ENCODE data around the gene NOXA1.
"Not testable (repeated sequence)": the region's sequence is repeated elsewhere in the genome, so short reads cannot be mapped to it uniquely, and the experiment has no call there.

Gene NOXA1, protein sequence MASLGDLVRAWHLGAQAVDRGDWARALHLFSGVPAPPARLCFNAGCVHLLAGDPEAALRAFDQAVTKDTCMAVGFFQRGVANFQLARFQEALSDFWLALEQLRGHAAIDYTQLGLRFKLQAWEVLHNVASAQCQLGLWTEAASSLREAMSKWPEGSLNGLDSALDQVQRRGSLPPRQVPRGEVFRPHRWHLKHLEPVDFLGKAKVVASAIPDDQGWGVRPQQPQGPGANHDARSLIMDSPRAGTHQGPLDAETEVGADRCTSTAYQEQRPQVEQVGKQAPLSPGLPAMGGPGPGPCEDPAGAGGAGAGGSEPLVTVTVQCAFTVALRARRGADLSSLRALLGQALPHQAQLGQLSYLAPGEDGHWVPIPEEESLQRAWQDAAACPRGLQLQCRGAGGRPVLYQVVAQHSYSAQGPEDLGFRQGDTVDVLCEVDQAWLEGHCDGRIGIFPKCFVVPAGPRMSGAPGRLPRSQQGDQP

DNA sequence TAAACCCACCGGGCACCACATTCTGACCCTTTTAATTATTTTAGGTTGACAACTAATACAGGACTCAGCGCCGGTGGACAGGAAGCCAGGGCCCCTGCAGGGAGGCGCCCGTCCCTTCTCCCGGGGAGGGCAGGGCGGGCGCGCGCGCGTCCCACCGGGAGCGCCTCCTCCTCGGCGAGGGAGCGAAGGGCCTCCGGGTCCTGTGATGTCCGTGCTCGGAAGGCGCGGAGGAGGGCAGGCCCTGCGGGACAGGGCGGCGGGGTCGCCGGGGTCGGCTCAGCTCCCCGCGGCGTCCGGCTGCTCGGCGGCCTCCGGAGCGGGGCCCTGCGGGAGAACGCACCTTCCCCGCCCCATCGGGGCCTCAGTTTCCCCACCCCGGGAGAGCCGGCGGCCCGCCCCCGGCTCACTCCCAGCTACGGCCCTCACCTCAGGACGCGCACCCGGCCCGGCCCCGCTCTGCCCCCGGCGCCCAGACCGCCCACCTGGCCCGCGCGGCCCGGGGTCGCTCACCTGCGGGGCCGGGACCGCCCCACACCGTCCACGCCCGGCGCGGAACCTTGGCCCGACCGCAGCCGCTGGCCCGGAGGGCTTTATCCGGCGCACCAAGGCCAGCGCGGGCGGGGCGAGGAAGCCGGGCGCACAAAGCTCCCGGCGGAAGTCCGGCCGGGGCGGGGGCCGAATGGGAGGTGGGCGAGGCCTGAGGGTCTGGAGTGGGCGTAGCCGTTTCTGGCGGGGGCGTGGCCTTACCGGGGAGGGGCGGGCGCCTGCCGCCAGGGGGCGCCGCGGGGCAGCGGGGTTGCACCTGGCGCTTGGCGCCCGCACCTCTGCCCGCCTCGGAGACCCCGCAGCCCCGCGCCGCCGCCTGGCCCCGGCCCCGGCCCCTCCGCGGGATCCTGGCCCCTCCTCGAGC is at the start of gene NOXA1, which contains the start of gene EXD3:
NOXA1 (plus strand) TSS at position 790 of the 910 bp plus-strand sequence. CDS start 137 bp downstream, outside the sequence.
EXD3 (minus strand) TSS at position 559 of the 910 bp plus-strand sequence. CDS start 27,805 bp downstream, outside the sequence.
- peak; percentile 90 for DNase-seq

DNA sequence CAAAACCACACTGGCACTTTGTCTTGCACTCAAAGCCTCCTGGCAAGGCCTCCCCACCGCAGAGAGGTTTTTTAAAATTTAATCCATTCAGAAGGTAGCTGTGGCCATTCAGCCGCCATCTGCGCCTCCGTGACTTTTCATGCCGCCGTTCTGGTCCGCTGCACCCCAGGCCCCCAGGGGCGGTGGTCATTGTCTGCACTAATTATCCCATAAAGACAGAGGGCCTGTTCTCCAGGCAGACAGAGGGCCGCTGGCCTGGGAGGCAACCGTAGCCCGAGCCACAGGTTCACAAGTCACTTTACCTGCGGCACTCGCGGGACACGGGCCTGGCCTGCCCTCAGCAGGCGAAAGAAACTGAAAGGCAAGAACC is 49.6 kb upstream of the NOXA1 start:
- no peak for DNase-seq

DNA sequence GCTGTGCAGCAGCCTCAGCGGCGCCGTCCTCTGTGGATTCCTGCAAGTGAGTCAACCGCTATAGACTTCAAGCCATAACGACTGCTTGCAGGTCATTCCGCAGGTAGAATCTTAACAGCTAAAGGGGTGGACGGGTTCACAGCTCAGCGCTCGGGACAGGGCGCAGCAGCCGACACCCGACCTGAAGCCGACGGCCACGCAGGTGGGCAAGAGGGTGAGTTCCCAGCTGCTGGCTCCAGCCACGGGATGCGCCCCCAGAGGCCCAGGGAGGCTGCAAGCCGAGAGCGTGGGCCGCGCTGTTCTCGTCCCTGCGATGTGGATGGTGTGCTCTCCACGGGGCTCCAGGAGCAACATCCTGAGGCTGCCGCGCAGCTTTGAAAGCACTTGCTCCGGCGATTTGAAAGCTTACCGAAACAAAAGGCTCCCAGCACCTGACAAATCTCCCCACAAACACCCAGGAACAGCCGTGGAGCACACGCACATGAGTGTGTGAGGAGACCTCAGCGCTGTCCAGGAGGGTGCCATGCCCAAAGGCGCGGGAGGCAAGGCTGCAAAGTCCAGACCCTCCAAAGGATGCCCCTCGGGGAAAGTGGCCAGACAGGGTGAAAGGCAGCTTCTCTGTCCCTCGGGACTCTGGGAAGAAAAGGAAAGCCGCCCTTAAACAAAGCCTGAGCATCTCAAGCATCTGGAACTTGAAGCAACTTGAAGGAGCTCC is 48.9 kb upstream of the NOXA1 start:
- DNase-seq, result no peak

DNA sequence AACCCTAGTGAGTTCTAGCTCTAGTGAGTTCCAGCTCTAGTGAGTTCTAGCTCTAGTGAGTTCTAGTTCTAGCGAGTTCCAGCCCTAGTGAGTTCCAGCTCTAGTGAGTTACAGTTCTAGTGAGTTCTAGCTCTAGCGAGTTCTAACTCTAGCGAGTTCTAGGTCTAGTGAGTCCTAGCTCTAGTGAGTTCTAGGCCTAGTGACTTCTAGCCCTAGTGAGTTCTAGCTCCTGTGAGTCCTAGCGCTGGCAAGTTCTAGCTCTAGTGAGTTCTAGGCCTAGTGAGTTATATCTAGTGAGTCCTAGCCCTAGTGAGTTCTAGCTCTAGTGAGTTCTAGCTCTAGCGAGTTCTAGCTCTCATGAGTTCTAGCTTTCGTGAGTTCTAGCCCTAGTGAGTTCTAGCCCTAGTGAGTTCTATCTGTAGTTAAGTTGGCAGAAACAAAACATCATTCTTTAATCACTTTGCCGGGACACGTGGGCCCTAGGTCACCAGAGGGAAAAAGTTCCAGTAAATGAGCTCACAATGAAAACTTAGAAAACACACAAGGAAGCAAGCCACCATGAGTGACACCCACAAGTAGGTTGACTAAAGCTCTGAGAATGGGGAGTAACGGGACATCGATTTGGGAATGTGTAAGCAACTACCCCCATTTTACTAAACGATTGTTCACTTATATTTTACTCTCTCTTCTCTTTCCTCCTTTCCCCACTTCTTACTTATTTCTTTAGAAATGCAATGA is 47.7 kb upstream of the NOXA1 start:
- no peak for DNase-seq

DNA sequence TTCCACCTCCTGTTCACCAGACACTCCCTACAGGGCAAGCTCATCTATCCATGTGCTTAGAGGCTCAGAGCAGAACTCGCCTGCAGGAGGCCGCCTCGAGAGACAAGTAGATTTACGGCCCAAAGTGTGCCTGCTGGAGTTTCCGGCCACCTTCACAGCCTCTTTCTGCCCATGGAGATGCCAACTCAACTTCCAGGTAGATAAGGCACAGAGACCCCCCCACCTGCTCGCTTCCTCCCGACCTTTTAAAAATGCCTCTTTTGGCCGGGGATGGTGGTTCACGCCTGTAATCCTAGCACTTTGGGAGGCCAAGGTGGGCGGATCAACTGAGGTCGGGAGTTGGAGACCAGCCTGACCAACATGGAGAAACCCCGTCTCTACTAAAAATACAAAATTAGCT is 46.8 kb upstream of the NOXA1 start:
- DNase-seq, result no peak

DNA sequence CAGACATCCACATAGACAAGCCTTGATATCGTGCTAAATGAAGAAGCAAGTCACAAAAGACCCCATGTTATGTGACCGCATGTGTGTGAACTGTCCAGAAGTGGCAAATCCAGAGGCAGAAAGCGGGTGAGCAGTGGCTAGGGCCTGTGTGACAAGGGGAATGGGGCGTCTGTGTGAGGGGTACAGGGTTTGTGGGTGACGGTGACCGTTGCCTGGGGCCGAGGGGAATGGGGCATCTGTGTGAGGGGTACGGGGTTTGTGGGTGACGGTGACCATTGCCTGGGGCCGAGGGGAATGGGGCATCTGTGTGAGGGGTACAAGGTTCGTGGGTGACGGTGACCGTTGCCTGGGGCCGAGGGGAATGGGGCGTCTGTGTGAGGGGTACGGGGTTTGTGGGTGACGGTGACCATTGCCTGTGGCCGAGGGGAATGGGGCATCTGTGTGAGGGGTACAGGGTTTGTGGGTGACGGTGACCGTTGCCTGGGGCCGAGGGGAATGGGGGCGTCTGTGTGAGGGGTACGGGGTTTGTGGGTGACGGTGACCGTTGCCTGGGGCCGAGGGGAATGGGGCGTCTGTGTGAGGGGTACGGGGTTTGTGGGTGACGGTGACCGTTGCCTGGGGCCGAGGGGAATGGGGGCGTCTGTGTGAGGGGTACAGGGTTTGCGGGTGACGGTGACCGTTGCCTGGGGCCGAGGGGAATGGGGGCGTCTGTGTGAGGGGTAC is 44.3 kb upstream of the NOXA1 start:
- not testable (repeated sequence) for DNase-seq

DNA sequence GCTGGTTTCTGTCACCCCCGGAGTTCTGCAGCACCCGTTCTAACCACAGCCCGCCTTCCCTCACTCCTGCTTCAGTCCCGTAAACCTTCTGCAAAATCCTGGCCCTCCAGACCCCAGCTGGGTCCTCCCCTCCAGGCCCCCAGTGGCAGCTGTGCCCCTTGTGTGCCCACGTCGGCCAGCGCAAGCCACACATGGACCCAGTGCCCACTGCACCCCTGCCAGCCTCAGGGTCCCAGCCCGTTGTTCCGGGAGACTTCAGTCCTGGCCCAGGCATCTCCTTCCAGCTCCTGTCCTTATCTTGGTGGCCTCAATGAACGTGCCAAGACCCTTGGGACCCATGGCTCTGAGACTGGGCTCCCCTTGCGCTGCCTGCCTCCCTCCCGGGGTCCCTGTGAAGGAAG is 43.4 kb upstream of the NOXA1 start:
- DNase-seq, result no peak

DNA sequence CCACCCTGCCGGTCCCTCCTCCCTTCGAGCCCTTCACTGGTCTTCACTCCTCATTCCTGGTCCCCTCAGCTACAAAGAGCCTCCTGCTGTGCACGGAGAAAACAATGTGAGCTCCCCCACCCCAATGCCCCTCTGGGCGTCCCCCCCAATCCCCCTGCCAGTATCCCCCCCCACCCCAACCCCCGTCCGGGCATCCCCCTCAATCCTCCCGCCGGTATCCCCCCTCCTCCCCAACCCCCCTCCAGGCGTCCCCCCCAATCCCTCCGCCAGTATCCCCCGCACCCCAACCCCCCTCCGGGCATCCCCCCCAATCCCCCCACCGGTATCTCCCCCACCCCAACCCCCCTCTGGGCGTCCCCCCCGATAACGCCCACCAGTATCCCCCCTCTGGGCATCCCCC is 43.0 kb upstream of the NOXA1 start:
- no peak for DNase-seq

DNA sequence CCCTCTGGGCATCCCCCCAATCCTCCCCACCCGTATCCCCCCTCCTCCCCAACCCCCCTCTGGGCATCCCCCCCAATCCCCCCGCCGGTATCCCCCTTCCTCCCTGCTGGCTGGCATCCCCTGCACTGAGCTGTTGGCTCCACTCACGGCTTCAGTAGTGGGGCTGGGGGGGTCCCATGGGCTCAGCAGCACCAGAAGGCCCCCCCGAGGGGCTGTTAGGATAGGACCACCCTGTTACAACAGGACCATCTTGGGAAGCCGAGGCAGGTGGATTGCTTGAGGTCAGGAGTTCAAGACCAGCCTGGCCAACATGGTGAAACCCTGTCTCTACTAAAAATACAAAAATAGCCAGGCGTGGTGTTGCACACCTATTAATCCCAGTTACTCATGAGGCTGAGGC is 42.6 kb upstream of the NOXA1 start:
- DNase-seq, result no peak

DNA sequence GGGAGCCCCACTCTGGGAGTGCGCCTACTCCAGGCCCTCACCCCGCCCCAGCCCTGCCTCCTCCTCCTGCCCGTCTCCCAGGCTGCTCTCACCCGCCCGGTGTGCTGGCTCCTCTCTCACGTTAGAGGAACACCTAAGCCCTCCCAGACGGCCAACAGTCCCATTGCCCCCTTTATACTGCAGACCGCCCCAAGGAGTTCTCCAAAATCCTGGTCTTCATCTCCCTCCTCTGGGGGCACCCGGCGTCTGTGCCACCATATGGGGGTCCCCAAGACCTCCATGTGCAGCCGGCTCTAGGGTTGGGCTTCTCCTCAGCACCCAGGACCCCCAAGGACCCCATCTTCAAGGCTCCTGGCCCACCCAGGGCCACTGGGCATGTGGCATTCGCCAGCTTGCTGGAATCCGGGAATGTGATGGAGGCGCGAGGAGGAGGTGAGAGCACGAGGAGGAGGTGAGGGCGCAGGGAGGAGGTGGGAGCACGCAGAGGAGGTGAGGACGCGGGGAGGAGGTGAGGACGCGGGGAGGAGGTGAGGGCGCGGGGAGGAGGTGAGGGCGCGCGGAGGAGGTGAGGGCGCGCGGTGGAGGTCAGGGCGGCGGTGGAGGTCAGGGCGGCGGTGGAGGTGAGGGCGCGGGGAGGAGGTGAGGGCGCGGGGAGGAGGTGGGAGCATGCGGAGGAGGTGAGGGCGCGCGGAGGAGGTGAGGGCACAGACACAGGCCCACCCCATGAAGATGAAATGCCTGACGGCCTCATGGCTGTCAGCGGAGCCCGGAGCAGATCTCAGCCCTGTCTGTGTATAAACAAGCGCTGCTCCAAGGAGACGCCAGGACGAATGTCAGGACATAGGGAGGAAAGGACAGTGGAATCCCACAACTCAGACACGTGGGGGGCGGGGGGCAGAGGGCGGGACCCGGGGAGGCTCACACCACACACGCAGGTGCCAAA is 41.4 kb upstream of the NOXA1 start:
- DNase-seq, result no peak

DNA sequence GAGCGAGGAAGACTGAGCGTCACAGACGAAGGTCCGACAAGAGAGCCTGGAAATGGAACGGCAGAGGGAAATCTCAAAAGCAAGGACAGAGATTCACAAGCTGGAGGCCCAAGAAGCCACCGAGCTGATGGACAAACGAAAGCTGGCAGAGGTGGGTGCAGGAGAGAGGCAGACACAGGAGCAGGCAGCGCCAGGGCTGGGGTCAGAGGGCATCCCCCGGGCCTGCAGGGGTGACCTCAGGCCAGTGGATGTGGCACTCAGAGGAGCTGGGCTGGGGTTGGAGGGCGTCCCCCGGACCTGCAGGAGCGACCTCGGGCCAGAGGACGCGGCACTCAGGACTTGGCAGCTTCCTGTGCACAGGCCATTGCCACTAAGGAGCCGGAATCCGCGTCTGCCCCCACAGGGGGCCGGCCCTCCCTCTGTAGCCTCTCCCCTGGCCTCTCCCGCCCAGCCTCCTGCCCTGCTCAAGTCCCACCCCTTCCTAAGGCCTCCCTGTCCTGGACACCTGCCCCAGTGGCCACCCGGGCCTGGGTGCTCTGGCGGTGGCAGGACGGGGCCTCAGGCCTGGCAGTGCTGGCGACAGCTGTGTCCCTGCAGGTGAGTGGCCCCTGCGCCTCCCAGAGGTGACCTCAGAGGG is 40.6 kb upstream of the NOXA1 start:
- no peak for DNase-seq

DNA sequence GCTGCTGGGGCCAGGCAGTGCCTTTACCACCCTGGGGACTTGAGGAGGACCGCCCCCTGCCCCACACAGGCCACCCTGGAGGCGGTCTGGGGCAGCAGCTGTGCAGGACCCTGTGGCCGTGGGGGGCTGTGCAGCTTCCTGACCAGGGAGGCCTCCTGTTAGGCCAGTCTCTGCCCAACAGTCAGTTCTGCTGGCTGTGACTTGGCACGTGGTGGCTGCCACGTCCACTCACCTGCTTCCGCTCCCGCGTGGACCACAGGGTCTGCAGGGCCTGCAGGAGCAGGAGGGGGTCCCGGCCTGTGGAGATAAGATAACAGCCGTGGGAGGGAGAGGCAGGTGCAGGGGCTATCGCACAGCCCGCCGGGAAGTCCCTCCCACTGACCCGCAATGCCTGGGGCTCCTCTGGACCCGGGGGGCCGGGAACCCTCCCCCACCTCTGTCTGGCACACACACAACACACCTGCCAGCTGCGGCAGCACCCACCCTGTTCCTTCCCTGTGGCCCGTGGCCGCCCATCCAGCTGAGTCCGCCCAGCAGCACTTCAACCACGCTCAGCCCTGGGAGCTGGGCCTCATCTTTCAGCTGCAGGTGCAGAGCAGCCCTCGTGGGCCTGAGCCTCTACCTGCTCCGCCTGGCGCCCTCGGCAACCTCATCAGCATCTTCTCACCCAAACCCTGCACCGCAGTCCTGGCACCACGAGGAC is 40.0 kb upstream of the NOXA1 start:
- peak; percentile 77 for DNase-seq

DNA sequence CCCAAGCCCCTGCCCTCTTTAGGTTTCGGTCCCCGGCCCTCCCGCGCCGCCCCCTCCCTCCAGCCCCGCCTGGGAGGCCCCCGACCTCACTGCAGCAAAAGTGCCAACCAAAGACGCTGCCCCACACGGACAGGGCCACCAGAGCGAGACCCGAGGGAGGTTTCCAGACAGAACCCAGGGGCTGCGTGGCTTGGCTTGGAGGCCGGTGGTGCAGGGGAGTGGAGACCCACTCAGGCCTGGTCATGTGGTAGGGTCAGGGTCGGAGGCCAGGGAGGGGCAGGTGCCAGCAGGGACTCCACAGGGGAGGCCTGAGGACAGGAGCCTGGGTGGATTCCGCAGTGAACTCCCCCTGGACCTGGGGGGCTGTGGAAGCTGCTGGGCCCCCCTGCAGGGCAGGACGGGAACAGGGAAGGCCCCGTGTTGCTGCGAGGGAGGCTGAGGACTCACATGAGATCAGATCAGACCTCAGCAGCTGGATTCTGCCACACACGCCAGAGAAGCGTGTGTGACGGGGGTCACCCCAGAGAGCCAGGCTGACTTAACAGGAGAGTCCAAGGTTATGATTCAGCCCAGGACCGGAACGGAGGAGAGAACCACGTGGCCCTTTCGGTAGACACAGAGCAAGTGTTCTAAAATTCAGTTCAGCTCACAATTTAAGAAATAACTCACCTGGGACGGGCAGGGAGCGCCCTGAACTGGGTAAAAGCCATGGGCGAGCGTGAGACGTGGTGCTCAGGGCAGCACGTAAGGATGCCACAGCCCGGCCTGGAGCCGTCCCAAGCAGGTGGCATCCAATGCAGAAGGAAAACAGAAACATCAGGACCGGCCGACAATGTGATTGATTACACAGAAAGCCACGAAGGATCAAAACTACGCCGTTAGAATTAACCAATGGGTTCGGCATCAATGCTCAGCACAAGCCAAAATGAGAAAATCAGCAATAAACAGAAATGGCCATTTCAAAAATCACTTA is 39.1 kb upstream of the NOXA1 start:
- DNase-seq, result no peak

DNA sequence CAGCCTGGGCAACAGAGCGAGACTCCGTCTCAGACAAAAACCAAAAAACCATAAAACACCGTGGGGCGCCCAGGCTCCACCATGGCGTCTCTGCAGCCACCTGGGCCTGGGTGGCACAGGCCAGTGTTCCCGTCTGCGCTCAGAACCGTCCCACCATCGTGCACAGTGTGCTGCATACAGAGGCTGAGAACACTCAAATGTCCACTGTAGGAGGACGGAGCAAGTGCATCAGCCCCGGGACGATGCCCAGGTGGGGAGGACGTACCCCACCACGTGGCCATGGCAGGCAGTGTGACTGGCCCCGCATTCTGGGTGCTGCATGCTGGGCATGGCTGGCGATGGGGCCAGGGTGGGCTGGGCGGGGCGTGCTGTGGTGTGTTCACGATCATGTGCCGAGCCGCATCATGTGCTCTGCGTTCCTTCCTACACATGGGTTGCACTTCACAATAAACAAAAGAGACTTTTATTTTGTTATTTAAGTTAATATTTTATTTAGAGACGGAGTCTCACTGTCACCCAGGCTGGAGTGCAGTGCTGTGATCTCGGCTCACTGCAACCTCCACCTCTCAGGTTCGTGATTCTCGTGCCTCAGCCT is 38.0 kb upstream of the NOXA1 start:
- DNase-seq, result no peak

DNA sequence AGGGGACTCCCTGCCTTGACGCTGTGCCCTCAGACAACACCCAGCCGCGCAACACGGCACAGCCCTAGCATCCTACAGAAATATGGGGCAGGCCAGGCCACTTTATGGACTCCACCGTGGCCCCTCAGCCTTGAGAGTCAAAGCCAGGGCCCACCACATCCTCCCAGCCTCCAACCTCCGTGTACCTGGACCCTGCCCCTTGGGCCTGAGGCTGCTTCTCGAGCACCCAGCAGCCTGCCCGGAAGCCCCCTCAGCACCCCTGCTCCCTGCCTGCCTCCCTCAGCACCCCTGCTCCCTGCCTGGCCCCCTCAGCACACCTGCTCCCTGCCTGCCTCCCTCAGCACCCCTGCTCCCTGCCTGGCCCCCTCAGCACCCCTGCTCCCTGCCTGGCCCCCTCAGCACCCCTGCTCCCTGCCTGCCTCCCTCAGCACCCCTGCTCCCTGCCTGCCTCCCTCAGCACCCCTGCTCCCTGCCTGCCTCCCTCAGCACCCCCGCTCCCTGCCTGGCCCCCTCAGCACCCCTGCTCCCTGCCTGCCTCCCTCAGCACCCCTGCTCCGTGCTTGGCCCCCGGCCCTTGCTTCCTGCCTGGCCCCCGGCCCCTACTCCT is 36.6 kb upstream of the NOXA1 start:
- DNase-seq, result not testable (repeated sequence)

DNA sequence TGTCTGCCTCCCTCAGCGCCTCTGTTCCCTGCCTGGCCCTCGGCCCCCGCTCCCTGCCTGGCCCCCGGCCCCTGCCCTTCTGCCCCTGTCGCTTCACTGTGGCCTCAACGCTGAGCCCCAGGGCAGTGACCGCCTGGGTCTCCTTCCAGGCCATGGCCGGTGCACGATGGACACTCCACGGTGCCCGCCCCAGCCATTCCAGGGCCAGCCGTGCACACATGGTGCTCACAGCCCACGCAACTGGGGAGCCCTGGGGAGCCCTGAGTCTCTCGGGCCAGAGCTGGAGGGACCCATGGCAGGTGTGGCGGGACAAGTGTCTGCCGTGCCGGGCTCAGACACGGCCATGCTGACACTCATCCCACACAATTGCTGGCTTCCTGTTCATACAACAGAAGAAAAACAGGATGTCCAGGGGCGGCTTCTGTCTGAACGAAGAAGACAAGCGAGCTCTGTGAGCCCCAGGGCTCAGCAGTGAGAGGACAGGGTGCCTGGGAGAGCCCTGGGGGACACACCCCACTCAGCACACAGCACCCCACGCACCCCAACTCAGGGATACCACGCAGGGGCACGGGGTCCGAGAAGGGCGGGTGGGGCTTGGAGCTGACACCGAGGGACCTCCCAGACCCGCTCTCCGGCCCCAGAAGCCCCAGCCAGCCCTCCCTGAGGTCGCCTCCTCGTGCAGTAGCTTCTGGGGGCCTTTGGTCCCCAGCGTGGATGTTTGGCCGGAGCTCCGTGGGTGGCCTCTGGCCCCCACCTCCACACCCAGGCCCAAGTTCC is 35.9 kb upstream of the NOXA1 start:
- no peak for DNase-seq
